ENCODE data around the gene TAC4. TPM values are rescaled to one million over a fixed set of nuclear protein-coding genes. Genes with fewer than 3 reads are reported as not detected.

The TAC4 gene
- total and polyA plus RNA-seq, 9 of the 15 experiments (the other 6 are each of a cell fraction or from before 2014, with no cell fraction given): 0.17 TPM; not detected in 8

DNA sequence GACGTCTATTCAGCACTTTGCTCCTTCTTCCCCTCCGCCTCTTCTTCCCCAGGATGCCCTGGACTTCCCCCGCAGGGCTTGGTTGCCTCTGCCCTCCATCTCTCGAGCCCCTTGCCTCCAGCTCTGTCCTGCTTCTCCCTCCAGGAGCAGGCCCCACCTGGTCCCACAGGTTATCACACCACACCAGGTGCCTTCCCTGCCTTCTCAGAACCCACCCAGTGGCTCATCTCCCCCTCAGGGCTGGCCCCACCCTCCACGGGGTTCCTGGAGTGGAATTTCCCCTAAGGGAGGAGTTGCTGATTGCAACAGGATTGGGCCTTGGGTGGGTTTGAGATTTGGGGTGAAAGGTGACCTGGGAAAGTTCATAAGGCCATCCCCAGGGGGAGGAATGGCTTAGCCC lies 49.0 kb upstream of the TAC4 start:
- Histone ChIP-seq H3K4me1 (replicated peaks in 1 of 2; ENCODE audit: control insufficient read depth in 2 of 2, insufficient read depth in 2 of 2, low read length in 2 of 2) (peaks cover 0 to 3% of the 10 kb centered on the region in 2 experiments; a peak in 1 of 5 replicates), H3K9ac (ENCODE audit: insufficient read depth in 1 of 2, low read depth in 2 of 2, low read length in 2 of 2) (no peak overlapping the region), H3K36me3 (ENCODE audit: control insufficient read depth, insufficient read depth, low read length) (no peaks in the 10 kb centered on the region), H3K27ac (ENCODE audit: extremely low read depth, low read depth, low read length) (no peak overlapping the region), H3K27me3 (ENCODE audit: control insufficient read depth in 2 of 2, insufficient read depth in 2 of 2, low read length in 2 of 2) (peaks cover 10 to 50% of the 10 kb centered on the region in 2 experiments; a peak in 4 of 5 replicates), H3K79me2 (ENCODE audit: control insufficient read depth, insufficient read depth, low read length) (no peaks in the 10 kb centered on the region), H3K9me3 (replicated peaks; ENCODE audit: control insufficient read depth, insufficient read depth, low read depth, low read length) (no peaks in the 10 kb centered on the region), H3K9me1 (ENCODE audit: control insufficient read depth, insufficient read depth, low read length) (no peaks in the 10 kb centered on the region), H2AFZ (ENCODE audit: low read depth, low read length) (no peak overlapping the region), H3K4me3 (no peak overlapping the region), H3K4me2 (ENCODE audit: insufficient read depth, low read length) (no peak overlapping the region), H4K20me1 (replicated peaks; ENCODE audit: control insufficient read depth, insufficient read depth, low read length) (no peaks in the 10 kb centered on the region; the same call in 1 of the 2 replicates)
- no peak for DNase-seq (ENCODE audit: extremely low read depth in 1 of 4, low spot score in 3 of 4)
- 3% methylated on average over 5 of the region's 5 CpGs for WGBS (ENCODE audit: insufficient coverage, low coverage, missing lambda C conversion rate)
- intact Hi-C loops (cut with micrococcal nuclease): no loop called here
- no peak for ATAC-seq
- no peak for FAIRE-seq
- BruUV-seq (replicated peaks): no TSS peak
- TF ChIP-seq, protein P1, sequence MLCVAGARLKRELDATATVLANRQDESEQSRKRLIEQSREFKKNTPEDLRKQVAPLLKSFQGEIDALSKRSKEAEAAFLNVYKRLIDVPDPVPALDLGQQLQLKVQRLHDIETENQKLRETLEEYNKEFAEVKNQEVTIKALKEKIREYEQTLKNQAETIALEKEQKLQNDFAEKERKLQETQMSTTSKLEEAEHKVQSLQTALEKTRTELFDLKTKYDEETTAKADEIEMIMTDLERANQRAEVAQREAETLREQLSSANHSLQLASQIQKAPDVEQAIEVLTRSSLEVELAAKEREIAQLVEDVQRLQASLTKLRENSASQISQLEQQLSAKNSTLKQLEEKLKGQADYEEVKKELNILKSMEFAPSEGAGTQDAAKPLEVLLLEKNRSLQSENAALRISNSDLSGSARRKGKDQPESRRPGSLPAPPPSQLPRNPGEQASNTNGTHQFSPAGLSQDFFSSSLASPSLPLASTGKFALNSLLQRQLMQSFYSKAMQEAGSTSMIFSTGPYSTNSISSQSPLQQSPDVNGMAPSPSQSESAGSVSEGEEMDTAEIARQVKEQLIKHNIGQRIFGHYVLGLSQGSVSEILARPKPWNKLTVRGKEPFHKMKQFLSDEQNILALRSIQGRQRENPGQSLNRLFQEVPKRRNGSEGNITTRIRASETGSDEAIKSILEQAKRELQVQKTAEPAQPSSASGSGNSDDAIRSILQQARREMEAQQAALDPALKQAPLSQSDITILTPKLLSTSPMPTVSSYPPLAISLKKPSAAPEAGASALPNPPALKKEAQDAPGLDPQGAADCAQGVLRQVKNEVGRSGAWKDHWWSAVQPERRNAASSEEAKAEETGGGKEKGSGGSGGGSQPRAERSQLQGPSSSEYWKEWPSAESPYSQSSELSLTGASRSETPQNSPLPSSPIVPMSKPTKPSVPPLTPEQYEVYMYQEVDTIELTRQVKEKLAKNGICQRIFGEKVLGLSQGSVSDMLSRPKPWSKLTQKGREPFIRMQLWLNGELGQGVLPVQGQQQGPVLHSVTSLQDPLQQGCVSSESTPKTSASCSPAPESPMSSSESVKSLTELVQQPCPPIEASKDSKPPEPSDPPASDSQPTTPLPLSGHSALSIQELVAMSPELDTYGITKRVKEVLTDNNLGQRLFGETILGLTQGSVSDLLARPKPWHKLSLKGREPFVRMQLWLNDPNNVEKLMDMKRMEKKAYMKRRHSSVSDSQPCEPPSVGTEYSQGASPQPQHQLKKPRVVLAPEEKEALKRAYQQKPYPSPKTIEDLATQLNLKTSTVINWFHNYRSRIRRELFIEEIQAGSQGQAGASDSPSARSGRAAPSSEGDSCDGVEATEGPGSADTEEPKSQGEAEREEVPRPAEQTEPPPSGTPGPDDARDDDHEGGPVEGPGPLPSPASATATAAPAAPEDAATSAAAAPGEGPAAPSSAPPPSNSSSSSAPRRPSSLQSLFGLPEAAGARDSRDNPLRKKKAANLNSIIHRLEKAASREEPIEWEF (CRISPR knock-in tag; IDR thresholded peaks at IDR 0.05): no peak
- TF ChIP-seq, protein P2, sequence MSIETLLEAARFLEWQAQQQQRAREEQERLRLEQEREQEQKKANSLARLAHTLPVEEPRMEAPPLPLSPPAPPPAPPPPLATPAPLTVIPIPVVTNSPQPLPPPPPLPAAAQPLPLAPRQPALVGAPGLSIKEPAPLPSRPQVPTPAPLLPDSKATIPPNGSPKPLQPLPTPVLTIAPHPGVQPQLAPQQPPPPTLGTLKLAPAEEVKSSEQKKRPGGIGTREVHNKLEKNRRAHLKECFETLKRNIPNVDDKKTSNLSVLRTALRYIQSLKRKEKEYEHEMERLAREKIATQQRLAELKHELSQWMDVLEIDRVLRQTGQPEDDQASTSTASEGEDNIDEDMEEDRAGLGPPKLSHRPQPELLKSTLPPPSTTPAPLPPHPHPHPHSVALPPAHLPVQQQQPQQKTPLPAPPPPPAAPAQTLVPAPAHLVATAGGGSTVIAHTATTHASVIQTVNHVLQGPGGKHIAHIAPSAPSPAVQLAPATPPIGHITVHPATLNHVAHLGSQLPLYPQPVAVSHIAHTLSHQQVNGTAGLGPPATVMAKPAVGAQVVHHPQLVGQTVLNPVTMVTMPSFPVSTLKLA (conservative IDR thresholded peaks at IDR 0.05): no peak
- TF ChIP-seq XRCC5 (IDR thresholded peaks at IDR 0.05; ENCODE audit: low read depth, low read length): no peak
- TF ChIP-seq JUN (IDR thresholded peaks at IDR 0.05; ENCODE audit: borderline replicate concordance, low read depth, low read length): no peak
- no peak for TF ChIP-seq JUN (CRISPR knock-in tag; IDR thresholded peaks at IDR 0.05; ENCODE audit: borderline replicate concordance)
- TF ChIP-seq GTF2E2 (tag; IDR thresholded peaks at IDR 0.05): no peak
- no peak for TF ChIP-seq ERF (CRISPR knock-in tag; IDR thresholded peaks at IDR 0.05)
- TF ChIP-seq ASH1L (IDR thresholded peaks at IDR 0.05; ENCODE audit: borderline replicate concordance, low read depth, partially characterized antibody): no peak
- in situ Hi-C loops (cut with MboI): no loop called here
- ChIA-PET POLR2A (no interaction called here), CTCF (ENCODE audit: low intra/inter-chr PET ratio) (no interaction called here)

All from K562 (cell line).